H1 (cell line): Measurements from ENCODE around the gene CDH12. TPM values are rescaled to one million over a fixed set of nuclear protein-coding genes. Genes with fewer than 3 reads are reported as not detected.

ENCODE experiments used
- ATF3 ChIP-seq: IDR thresholded peaks from 2 replicates; pipeline ENCODE4 v1.6.1; 2011; ENCODE audit warnings: low read depth, mild to moderate bottlenecking, low read length; ENCODE audit not compliant: insufficient read depth
- CHD1 ChIP-seq: IDR thresholded peaks from 2 replicates; pipeline ENCODE4 v1.6.1; 2012; ENCODE audit warnings: low read depth, low read length, improper control_type of control experiment
- CREB1 ChIP-seq: IDR thresholded peaks from 2 replicates; pipeline ENCODE4 v1.6.1; 2012; ENCODE audit warnings: inconsistent platforms
- polyA plus RNA-seq, 7 experiments: library from polyadenylated mRNA; depleted of rRNA in 3 of 7; stranded (reverse) in 5 of 7; unstranded in 2 of 7; fragments of >200 nt in 5 of 7; fragments of 200-250 nt in 2 of 7; gene quantifications; 1 replicate in 5 of 7; 2 replicates in 1 of 7; 4 replicates in 1 of 7; pipeline versions ENCODE4 v1.2.1 to v1.2.3, GENCODE V29; 2011 to 2013; ENCODE audit warnings: missing spikeins in 2 of 7, mixed read lengths in 2 of 7
- total RNA-seq: library from RNA; stranded (reverse); fragmentation: NEBNext Ultra II Directional; extraction: Animal tissue kit (Norgen Biotek cat#: 25700); gene quantifications from 2 replicates; pipeline ENCODE4 v1.2.1, GENCODE V29; 2021
- TF ChIP-seq, protein P1 (sequence below): IDR thresholded peaks from 2 replicates; pipeline ENCODE4 v1.6.1; 2012; ENCODE audit warnings: low read length, inconsistent platforms

The CDH12 gene
- total and polyA plus RNA-seq, 2 of the 8 experiments (the other 6 are each of a cell fraction or from before 2014, with no cell fraction given), result 0.03 TPM; not detected in 1

DNA sequence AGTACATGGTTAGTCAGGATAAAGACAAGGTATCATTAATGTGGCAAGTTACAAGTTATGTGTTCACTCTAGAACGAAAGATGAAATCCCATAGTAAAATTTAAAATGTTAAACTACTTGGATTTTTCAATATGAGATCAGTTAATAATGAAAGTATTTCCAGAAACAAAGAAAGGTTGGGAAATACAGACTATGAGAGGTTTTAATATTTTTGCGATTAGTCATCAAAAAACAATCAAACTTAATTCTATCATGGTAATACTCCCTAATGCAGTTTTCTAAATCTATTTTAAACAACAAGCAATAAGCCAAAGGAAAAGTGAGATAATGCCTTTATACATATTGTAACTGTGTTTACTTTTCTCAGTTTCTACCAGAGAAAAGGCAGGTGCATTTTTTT is 10.6 kb downstream of the CDH12 start (continued):
- TF ChIP-seq CHD1 (no peak), ATF3 (no peak), CREB1 (no peak)
- TF ChIP-seq, protein P1, sequence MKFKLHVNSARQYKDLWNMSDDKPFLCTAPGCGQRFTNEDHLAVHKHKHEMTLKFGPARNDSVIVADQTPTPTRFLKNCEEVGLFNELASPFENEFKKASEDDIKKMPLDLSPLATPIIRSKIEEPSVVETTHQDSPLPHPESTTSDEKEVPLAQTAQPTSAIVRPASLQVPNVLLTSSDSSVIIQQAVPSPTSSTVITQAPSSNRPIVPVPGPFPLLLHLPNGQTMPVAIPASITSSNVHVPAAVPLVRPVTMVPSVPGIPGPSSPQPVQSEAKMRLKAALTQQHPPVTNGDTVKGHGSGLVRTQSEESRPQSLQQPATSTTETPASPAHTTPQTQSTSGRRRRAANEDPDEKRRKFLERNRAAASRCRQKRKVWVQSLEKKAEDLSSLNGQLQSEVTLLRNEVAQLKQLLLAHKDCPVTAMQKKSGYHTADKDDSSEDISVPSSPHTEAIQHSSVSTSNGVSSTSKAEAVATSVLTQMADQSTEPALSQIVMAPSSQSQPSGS, result no peak
